ENCODE measurements around the gene DLG2. TPM values are rescaled to one million over a fixed set of nuclear protein-coding genes. Genes with fewer than 3 reads are reported as not detected.

DLG2 gene
- total RNA-seq, 4 donors from 2014 or later = 11.0 to 34.2 (median 19.8) TPM

GRCh38 chr11:84056653-84057376 is 1570.3 kb downstream of the DLG2 start:
- Histone ChIP-seq H3K27me3 (no peaks in the 10 kb centered on the region), H3K9me3 (no peaks in the 10 kb centered on the region), H3K36me3 (no peaks in the 10 kb centered on the region), H3K27ac (peak overlapping the region in 3 of 4 donors; percentile 17 to 40 (median 27)), H3K4me3 (no peak overlapping the region), H3K4me1 (peaks cover 0 to 10% (median 0%) of the 10 kb centered on the region in 3 donors)
- 37 to 43% methylated on average over 6 of the region's 6 CpGs for WGBS, 2 donors (ENCODE audit: low coverage in 1 of 2)
- peak; percentile 36 for ATAC-seq
- no peak for TF ChIP-seq POLR2A (IDR thresholded peaks at IDR 0.05)
- TF ChIP-seq CTCF (IDR thresholded peaks at IDR 0.05) = no peak
- TF ChIP-seq EP300 (IDR thresholded peaks at IDR 0.05) = no peak
- TF ChIP-seq POLR2AphosphoS5 (IDR thresholded peaks at IDR 0.05) = no peak

GRCh38 chr11:84045146-84045545 is 1582.0 kb downstream of the DLG2 start:
- H3K36me3 ChIP-seq = no peaks in the 10 kb centered on the region
- no peak overlapping the region for H3K27ac ChIP-seq
- no peak for TF ChIP-seq EP300 (IDR thresholded peaks at IDR 0.05)
- no peak for TF ChIP-seq CTCF (IDR thresholded peaks at IDR 0.05)
- no peak for TF ChIP-seq POLR2A (IDR thresholded peaks at IDR 0.05)
- no peak for TF ChIP-seq POLR2AphosphoS5 (IDR thresholded peaks at IDR 0.05)
- H3K4me3 ChIP-seq = no peak overlapping the region
- no peaks in the 10 kb centered on the region for H3K4me1 ChIP-seq
- no peaks in the 10 kb centered on the region for H3K27me3 ChIP-seq
- no peak for ATAC-seq
- no peaks in the 10 kb centered on the region for H3K9me3 ChIP-seq

GRCh38 chr11:84044706-84045105 is 1582.4 kb downstream of the DLG2 start:
- WGBS, 2 donors (ENCODE audit: low coverage in 1 of 2) = 44 to 90% methylated on average over 1 of the region's 1 CpG
- Histone ChIP-seq H3K9me3 (no peaks in the 10 kb centered on the region), H3K36me3 (no peaks in the 10 kb centered on the region), H3K4me1 (no peaks in the 10 kb centered on the region), H3K27ac (no peak overlapping the region), H3K4me3 (no peak overlapping the region), H3K27me3 (no peaks in the 10 kb centered on the region)
- TF ChIP-seq EP300 (IDR thresholded peaks at IDR 0.05) (no peak), CTCF (IDR thresholded peaks at IDR 0.05) (no peak), POLR2A (IDR thresholded peaks at IDR 0.05) (no peak)
- ATAC-seq = no peak

- WGBS, 2 donors (ENCODE audit: low coverage in 1 of 2) = 55 to 86% methylated on average over 1 to 2 of the region's 2 CpGs
- no peaks in the 10 kb centered on the region for H3K36me3 ChIP-seq
- H3K27ac ChIP-seq = peak overlapping the region in 3 of 4 donors; percentile 24 to 57 (median 29)
- no peaks in the 10 kb centered on the region for H3K9me3 ChIP-seq
- H3K27me3 ChIP-seq = no peaks in the 10 kb centered on the region
- TF ChIP-seq EP300 (IDR thresholded peaks at IDR 0.05) = no peak
- TF ChIP-seq CTCF (IDR thresholded peaks at IDR 0.05) = no peak
- no peak for TF ChIP-seq POLR2AphosphoS5 (IDR thresholded peaks at IDR 0.05)
- no peak for TF ChIP-seq POLR2A (IDR thresholded peaks at IDR 0.05)
- no peak overlapping the region for H3K4me3 ChIP-seq
- peaks cover 0 to 13% (median 0%) of the 10 kb centered on the region in 3 donors for H3K4me1 ChIP-seq
- peak; percentile 60 for ATAC-seq
These were observed 1590.4 kb downstream of the DLG2 start for GRCh38 chr11:84036664-84037194.

- TF ChIP-seq POLR2A (IDR thresholded peaks at IDR 0.05) = no peak
- TF ChIP-seq CTCF (IDR thresholded peaks at IDR 0.05) = no peak
- TF ChIP-seq POLR2AphosphoS5 (IDR thresholded peaks at IDR 0.05) = no peak
- TF ChIP-seq EP300 (IDR thresholded peaks at IDR 0.05) = no peak
- H3K27ac ChIP-seq = peak overlapping the region in 2 of 4 donors; percentile 14 to 57
These were observed 1591.5 kb downstream of the DLG2 start for GRCh38 chr11:84035645-84036044.

More at GRCh38 chr11:84035645-84036044, 1591.5 kb downstream of the DLG2 start:
- no peaks in the 10 kb centered on the region for H3K27me3 ChIP-seq
- 54 to 81% methylated on average over 2 of the region's 2 CpGs for WGBS, 2 donors (ENCODE audit: low coverage in 1 of 2)
- no peak overlapping the region for H3K4me3 ChIP-seq
- no peak for ATAC-seq
- no peaks in the 10 kb centered on the region for H3K36me3 ChIP-seq
- peaks cover 0 to 13% (median 0%) of the 10 kb centered on the region in 3 donors for H3K4me1 ChIP-seq
- no peaks in the 10 kb centered on the region for H3K9me3 ChIP-seq
